NB4 (cell line): Measurements from ENCODE around the gene IQCK.

ENCODE experiments used
- DNase-seq: peaks from one replicate; pipeline ENCODE4 v3.0.0; 2010; ENCODE audit warnings: low read depth
- H3K4me3 ChIP-seq: one replicate; pipeline ENCODE4 v1.5.1; 2011; ENCODE audit warnings: mild to moderate bottlenecking, low read depth, low read length, moderate library complexity
- MYC ChIP-seq: IDR thresholded peaks from 2 replicates; pipeline ENCODE4 v1.6.1; 2011; ENCODE audit warnings: low read depth, low read length
- POLR2A ChIP-seq: IDR thresholded peaks from 2 replicates; pipeline ENCODE4 v1.6.1; 2011; ENCODE audit warnings: mild to moderate bottlenecking; ENCODE audit not compliant: insufficient read length; ENCODE audit errors: extremely low read depth
- TF ChIP-seq, protein P1 (sequence below): IDR thresholded peaks from one replicate; pipeline ENCODE4 v1.5.1; 2012; ENCODE audit warnings: low read depth, low read length
- TF ChIP-seq, protein P2 (sequence below): IDR thresholded peaks from 2 replicates; pipeline ENCODE4 v1.6.1; 2011; ENCODE audit warnings: low read depth, low read length

Gene IQCK

DNA sequence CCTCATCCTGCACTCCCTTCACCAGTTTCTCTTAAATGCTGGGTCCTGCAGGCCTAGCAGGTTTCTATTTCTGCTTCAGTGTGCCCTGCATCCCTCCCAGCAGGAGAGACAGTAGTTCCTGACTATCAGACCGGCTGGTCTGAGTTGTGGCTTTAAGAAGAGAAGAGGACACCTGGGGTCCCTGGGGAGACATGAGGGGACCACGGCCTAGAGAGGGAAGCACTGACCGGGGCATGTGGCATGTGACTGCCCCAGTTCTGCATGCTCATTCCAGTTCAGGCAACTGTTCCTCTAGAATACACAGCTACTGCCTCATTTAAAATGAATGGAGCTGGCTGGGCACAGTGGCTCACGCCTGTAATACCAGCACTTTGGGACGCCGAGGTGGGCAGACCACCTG lies 105.3 kb downstream of the IQCK start:
- no peak for DNase-seq
- no peak overlapping the region for H3K4me3 ChIP-seq
- TF ChIP-seq, protein P1, sequence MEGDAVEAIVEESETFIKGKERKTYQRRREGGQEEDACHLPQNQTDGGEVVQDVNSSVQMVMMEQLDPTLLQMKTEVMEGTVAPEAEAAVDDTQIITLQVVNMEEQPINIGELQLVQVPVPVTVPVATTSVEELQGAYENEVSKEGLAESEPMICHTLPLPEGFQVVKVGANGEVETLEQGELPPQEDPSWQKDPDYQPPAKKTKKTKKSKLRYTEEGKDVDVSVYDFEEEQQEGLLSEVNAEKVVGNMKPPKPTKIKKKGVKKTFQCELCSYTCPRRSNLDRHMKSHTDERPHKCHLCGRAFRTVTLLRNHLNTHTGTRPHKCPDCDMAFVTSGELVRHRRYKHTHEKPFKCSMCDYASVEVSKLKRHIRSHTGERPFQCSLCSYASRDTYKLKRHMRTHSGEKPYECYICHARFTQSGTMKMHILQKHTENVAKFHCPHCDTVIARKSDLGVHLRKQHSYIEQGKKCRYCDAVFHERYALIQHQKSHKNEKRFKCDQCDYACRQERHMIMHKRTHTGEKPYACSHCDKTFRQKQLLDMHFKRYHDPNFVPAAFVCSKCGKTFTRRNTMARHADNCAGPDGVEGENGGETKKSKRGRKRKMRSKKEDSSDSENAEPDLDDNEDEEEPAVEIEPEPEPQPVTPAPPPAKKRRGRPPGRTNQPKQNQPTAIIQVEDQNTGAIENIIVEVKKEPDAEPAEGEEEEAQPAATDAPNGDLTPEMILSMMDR = no peak
- TF ChIP-seq MYC = no peak
- TF ChIP-seq, protein P2, sequence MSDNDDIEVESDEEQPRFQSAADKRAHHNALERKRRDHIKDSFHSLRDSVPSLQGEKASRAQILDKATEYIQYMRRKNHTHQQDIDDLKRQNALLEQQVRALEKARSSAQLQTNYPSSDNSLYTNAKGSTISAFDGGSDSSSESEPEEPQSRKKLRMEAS = no peak
- no peak for TF ChIP-seq POLR2A

DNA sequence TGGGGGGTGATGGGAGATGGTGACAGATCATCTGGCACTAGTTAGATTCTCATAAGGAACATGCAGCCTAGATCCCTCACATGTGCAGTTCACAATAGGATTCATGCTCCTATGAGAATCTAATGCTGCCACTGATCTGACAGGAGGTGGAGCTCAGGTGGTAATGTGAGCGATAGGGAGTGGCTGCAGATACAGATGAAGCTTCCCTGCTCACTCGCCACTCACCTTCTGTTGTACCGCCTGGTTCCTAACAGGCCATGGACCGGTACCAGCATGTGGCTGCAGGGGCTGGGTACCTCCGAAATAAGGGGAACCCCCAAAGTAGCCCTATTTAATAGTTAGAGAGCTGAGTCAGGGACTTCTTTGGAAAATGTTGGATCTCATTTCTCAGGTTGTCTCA lies 106.1 kb downstream of the IQCK start:
- TF ChIP-seq POLR2A (no peak), MYC (no peak)
- TF ChIP-seq, protein P1 = no peak
- no peak for DNase-seq
- H3K4me3 ChIP-seq = no peak overlapping the region

DNA sequence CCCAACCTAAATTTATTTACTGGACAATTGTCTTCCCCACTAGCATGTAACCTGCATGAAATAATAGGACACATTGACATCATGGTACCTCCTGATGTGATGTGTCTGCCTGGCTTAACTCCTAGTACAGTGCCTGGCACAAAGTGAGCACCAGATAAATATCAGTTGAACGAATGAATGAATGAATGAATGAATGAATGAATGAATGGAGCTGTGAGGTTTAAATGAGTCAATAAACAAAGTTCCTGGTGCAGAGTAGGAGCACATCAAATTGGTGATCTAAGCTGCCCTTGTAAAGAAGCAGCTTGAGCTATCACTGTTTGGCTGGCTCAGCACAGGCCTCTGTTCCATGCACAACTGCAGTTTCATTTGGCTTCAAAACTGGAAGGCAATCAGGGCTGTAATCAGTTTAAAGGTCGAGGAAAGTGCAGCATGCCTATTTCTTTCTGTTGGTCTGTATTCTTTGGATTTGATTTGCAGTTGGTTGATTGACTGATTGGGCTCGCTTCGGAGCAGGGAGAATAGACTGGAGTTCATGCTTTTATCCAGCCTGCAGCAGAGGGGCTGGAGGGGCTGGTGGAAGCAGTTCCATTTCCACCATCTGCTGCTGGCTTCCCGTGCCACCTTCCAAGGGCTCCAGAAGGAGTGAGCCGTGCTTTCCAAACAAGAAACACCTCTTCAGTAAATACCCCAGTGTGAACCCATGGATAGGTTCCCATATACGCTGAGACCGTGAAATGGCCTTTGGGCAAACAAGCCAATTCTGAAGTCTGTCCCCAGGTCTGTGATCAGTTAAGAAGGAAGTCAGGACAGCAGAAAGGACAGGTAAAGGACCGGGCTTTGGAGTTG lies 112.0 kb downstream of the IQCK start:
- H3K4me3 ChIP-seq = no peak overlapping the region
- no peak for DNase-seq
- TF ChIP-seq POLR2A = no peak

DNA sequence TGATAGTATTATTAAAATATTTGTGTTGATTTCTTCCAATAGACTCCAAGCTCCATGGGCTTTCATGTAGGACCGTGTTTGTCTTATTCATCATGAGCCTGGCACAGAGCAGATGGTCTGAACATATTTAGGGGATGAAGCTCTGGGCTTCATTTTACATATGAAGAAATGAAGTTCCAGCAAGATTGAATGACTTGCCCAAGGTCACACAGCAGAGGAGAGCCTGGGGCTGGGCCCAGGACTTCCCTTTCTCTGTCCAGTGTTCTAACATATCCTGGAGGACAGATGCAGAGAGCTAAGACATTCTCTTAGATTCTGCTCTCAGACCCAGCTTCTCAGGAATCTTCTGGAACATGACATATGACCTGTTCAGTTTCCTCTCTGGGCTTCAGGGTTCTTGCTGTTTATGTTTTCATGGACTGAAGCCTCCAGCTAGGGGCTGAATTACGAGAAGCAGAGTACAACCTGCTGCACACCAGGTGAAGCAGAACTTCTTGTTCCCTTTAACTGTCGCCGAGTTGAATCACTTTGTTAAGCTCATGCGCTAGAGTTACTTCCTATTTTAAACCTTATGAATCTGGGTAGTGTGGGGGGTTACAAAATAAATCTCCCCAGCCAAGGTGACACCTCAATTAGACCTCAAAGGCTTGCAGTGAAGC lies 113.0 kb downstream of the IQCK start:
- no peak for TF ChIP-seq MYC
- TF ChIP-seq, protein P2 = no peak
- no peak for TF ChIP-seq POLR2A
- TF ChIP-seq, protein P1 = no peak
- peak; percentile 11 for DNase-seq
- H3K4me3 ChIP-seq = no peak overlapping the region

DNA sequence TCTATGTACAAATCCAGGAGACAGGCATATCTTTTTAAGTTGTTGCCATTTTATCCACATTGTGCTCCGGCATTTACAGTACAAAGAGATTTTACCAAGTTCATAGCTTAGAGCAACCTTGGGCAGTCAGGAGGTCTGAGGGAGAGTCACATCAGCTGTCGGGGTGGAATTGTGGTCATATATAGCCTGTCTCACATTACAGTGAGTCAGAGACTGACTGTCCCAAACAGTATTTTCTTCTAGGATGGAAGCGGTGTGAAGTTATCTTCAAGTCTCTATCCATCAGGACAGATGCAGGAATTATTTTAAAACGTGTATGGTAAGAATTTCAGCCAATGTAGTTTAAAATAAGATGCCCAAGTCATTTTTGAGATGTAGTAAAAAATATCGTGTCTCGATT lies 113.6 kb downstream of the IQCK start:
- no peak for DNase-seq
- H3K4me3 ChIP-seq = no peak overlapping the region
- TF ChIP-seq, protein P2 = no peak
- no peak for TF ChIP-seq MYC

DNA sequence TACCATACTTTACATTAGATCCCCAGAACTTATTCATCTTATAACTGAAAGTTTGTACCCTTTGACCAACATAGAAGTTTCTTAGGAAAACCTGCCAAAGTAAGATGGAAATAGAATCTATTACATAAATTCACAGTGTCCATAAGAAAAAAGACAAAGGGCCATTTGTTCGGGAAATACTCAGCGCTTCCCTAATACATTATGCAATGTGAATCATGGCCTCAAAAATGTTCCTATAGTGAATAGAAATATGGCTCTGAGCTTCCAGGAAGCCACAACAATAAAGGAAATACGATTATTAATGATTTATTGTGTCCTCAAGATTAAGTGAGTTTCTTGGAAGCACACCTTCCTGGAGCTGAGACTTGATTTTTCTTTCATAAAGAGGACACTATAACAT lies 115.1 kb downstream of the IQCK start:
- TF ChIP-seq POLR2A (no peak), MYC (no peak)
- TF ChIP-seq, protein P2 = no peak
- TF ChIP-seq, protein P1 = no peak
- no peak overlapping the region for H3K4me3 ChIP-seq
- DNase-seq = no peak

DNA sequence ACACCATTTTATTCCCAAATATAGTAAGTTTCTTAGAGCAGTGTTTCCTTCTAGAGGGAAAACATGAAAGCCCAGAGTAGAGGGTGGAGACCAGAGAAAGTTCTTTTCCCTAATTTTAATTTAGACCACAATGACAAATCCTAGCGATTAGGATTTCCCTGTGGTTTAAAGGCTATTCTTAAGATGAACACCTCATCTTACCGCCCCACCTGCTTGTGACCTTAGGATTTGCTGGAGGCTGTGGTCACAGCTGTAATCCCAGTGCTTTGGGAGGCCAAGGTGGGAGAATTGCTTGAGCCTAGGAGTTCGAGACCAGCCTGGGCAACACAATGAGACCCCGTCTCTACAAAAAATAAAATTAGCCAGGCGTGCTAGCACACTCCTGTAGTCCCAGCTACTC lies 115.5 kb downstream of the IQCK start:
- no peak for DNase-seq
- no peak overlapping the region for H3K4me3 ChIP-seq
- TF ChIP-seq, protein P2 = no peak
- no peak for TF ChIP-seq POLR2A
